IMR-90 (cell line): ENCODE measurements around the gene DUSP14. TPM values are rescaled to one million over a fixed set of nuclear protein-coding genes. Genes with fewer than 3 reads are reported as not detected.
A peak's percentile ranks its signal among the peaks of the same experiment; 100 is the strongest.

Experiments
- ATAC-seq: fragments of 200-7000 bp; cut with Tn5 transposase; 2 replicates; pipeline ENCODE4 v1.9.1; 2020; ENCODE audit warnings: low read depth, mild to moderate bottlenecking, moderate library complexity
- BruUV-seq: library from RNA; stranded (reverse); fragments of 400-500 nt; replicated peaks from 2 replicates; lab custom pipeline; 2021; lab: Mats Ljungman, UMichigan
- CTCF ChIA-PET: fragments of 300-600 bp; formaldehyde crosslinking; extraction: SDS; loops from one replicate; lab custom pipeline; 2021; ENCODE audit warnings: antibody characterized with exemption; lab: Yijun Ruan, JAX
- POLR2A ChIA-PET: fragments of 300-600 bp; sonication (Branson Sonifier 250); formaldehyde crosslinking; loops from one replicate; lab custom pipeline; 2022; ENCODE audit warnings: antibody characterized with exemption; ENCODE audit not compliant: unreplicated experiment; lab: Charles Lee
- DNase-seq: peaks from one replicate; pipeline ENCODE4 v3.0.0; 2013
- H2AFZ ChIP-seq: replicated peaks from 2 replicates; pipeline ENCODE3; 2013; ENCODE audit warnings: low read length, mild to moderate bottlenecking; ENCODE audit not compliant: poor library complexity
- H2AK5ac ChIP-seq: 2 replicates; pipeline ENCODE4 v1.6.1; 2013; ENCODE audit warnings: low read depth, low read length, inconsistent platforms
- H2AK9ac ChIP-seq: replicated peaks from 2 replicates; pipeline ENCODE3; 2013; ENCODE audit warnings: mild to moderate bottlenecking, low read depth, low read length, moderate library complexity; ENCODE audit not compliant: poor library complexity
- H2BK120ac ChIP-seq: 2 replicates; pipeline ENCODE4 v1.6.1; 2013; ENCODE audit warnings: low read depth, low read length, inconsistent platforms
- H2BK15ac ChIP-seq: 3 replicates; pipeline ENCODE4 v1.6.1; 2013; ENCODE audit warnings: low read depth, low read length, inconsistent platforms
- H2BK20ac ChIP-seq: 2 replicates; pipeline ENCODE4 v1.6.1; 2013; ENCODE audit warnings: low read depth, mild to moderate bottlenecking, inconsistent platforms, low read length, moderate library complexity
- H2BK5ac ChIP-seq: 2 replicates; pipeline ENCODE4 v1.6.1; 2013; ENCODE audit warnings: mild to moderate bottlenecking, low read depth, low read length, inconsistent platforms; ENCODE audit not compliant: poor library complexity, severe bottlenecking
- H3K14ac ChIP-seq: replicated peaks from 2 replicates; pipeline ENCODE4 v1.6.1; 2013; ENCODE audit warnings: low read depth, low read length, inconsistent platforms
- H3K18ac ChIP-seq: 2 replicates; pipeline ENCODE4 v1.6.1; 2013; ENCODE audit warnings: low read depth, low read length, control low read depth
- H3K23ac ChIP-seq: 2 replicates; pipeline ENCODE4 v1.6.1; 2013; ENCODE audit warnings: low read depth, low read length, inconsistent platforms
- H3K27ac ChIP-seq: 2 replicates; pipeline ENCODE4 v1.5.1; 2013; ENCODE audit warnings: mild to moderate bottlenecking, control low read depth, low read length; ENCODE audit not compliant: insufficient read depth
- H3K27me3 ChIP-seq: 2 replicates; pipeline ENCODE4 v1.6.1; 2013; ENCODE audit warnings: low read length; ENCODE audit not compliant: control insufficient read depth, insufficient read depth
- H3K36me3 ChIP-seq: 2 replicates; pipeline ENCODE4 v1.6.1; 2013; ENCODE audit warnings: low read length, mixed read lengths; ENCODE audit not compliant: control insufficient read depth, insufficient read depth
- H3K4ac ChIP-seq: 2 replicates; pipeline ENCODE4 v1.6.1; 2013; ENCODE audit warnings: low read depth, low read length, inconsistent platforms
- H3K4me1 ChIP-seq: 2 replicates; pipeline ENCODE4 v1.6.1; 2013; ENCODE audit warnings: low read length, mixed read lengths; ENCODE audit not compliant: control insufficient read depth, insufficient read depth
- H3K4me2 ChIP-seq: 2 replicates; pipeline ENCODE4 v1.6.1; 2013; ENCODE audit warnings: low read depth, mild to moderate bottlenecking, control low read depth, low read length, moderate library complexity
- H3K4me3 ChIP-seq: 2 replicates; pipeline ENCODE4 v1.5.1; 2013; ENCODE audit warnings: low read depth, mild to moderate bottlenecking, control low read depth, low read length, moderate library complexity; ENCODE audit not compliant: insufficient read depth
- H3K56ac ChIP-seq: 2 replicates; pipeline ENCODE4 v1.6.1; 2013; ENCODE audit warnings: low read length, inconsistent platforms; ENCODE audit not compliant: insufficient read depth; ENCODE audit errors: extremely low read depth
- H3K79me1 ChIP-seq, 2 experiments: 2 replicates each; pipeline ENCODE4 v1.6.1; 2013; ENCODE audit warnings: low read length in 2 of 2, inconsistent platforms in 1 of 2, low read depth in 1 of 2
- H3K9ac ChIP-seq: 2 replicates; pipeline ENCODE4 v1.6.1; 2013; ENCODE audit warnings: low read depth, low read length, control low read depth
- H3K9me1 ChIP-seq: 2 replicates; pipeline ENCODE4 v1.6.1; 2013; ENCODE audit warnings: low read length, inconsistent platforms; ENCODE audit not compliant: insufficient read depth
- H3K9me3 ChIP-seq: 2 replicates; pipeline ENCODE4 v1.6.1; 2013; ENCODE audit warnings: low read length; ENCODE audit not compliant: control insufficient read depth, insufficient read depth
- H4K20me1 ChIP-seq: 2 replicates; pipeline ENCODE4 v1.6.1; 2013; ENCODE audit warnings: low read length, inconsistent platforms; ENCODE audit not compliant: insufficient read depth
- H4K5ac ChIP-seq: 2 replicates; pipeline ENCODE4 v1.6.1; 2013; ENCODE audit warnings: mild to moderate bottlenecking, low read depth, low read length, control low read depth
- H4K8ac ChIP-seq, 2 experiments: 2 replicates each; pipeline ENCODE4 v1.6.1; 2013; ENCODE audit warnings: low read depth in 2 of 2, low read length in 2 of 2, control low read depth in 1 of 2, inconsistent platforms in 1 of 2
- H4K91ac ChIP-seq: 2 replicates; pipeline ENCODE4 v1.6.1; 2013; ENCODE audit warnings: low read depth, low read length, inconsistent platforms; ENCODE audit not compliant: insufficient read depth
- BHLHE40 ChIP-seq: fragments of 150-350 bp; IDR thresholded peaks from 2 replicates; pipeline ENCODE4 v1.6.1; 2016; ENCODE audit warnings: mild to moderate bottlenecking, low read depth, low read length
- CEBPB ChIP-seq: IDR thresholded peaks from 2 replicates; pipeline ENCODE4 v1.6.1; 2012; ENCODE audit warnings: low read depth, low read length, improper control_type of control experiment
- CHD1 ChIP-seq: IDR thresholded peaks from 2 replicates; pipeline ENCODE4 v1.6.1; 2012; ENCODE audit warnings: low read depth, low read length, improper control_type of control experiment
- FOS ChIP-seq: fragments of 150-350 bp; IDR thresholded peaks from 2 replicates; pipeline ENCODE4 v1.6.1; 2016; ENCODE audit warnings: low read depth, low read length
- MAFK ChIP-seq: IDR thresholded peaks from 2 replicates; pipeline ENCODE4 v1.6.1; 2012; ENCODE audit warnings: low read depth, low read length, improper control_type of control experiment
- MAZ ChIP-seq: IDR thresholded peaks from 2 replicates; pipeline ENCODE4 v1.6.1; 2012; ENCODE audit warnings: low read depth, mild to moderate bottlenecking, low read length, improper control_type of control experiment, moderate library complexity, borderline replicate concordance
- MXI1 ChIP-seq: IDR thresholded peaks from 2 replicates; pipeline ENCODE4 v1.6.1; 2012; ENCODE audit warnings: low read depth, mild to moderate bottlenecking, low read length, moderate library complexity, borderline replicate concordance
- NFE2L2 ChIP-seq: fragments of 150-350 bp; IDR thresholded peaks from 2 replicates; pipeline ENCODE4 v1.6.1; 2016; ENCODE audit warnings: low read depth, mild to moderate bottlenecking, low read length
- POLR2A ChIP-seq: IDR thresholded peaks from 2 replicates; pipeline ENCODE4 v1.6.1; 2012; ENCODE audit warnings: mild to moderate bottlenecking, low read depth, low read length
- RFX5 ChIP-seq: IDR thresholded peaks from 2 replicates; pipeline ENCODE4 v1.8.0; 2012; ENCODE audit warnings: low read depth, mild to moderate bottlenecking, low read length, moderate library complexity
- USF2 ChIP-seq: fragments of 150-350 bp; IDR thresholded peaks from 2 replicates; pipeline ENCODE4 v1.6.1; 2017; ENCODE audit warnings: mild to moderate bottlenecking, antibody characterized with exemption, low read length, low read depth
- WGBS, 2 experiments: methylation state at CpG; one replicate each; pipeline versions ENCODE4 v1.1.5 to v1.1.7; 2013; ENCODE audit warnings: missing lambda C conversion rate in 2 of 2; ENCODE audit not compliant: insufficient read length in 1 of 2; ENCODE audit errors: extremely low coverage in 2 of 2; 5-methylcytosine and 5-hydroxymethylcytosine counted together
- dilution Hi-C: fragments of 300-500 bp; cut with HindIII; formaldehyde crosslinking; loops from one replicate; pipeline ENCODE4 v1.14.3; 2018; ENCODE audit warnings: low sequenced_read_pairs; ENCODE audit not compliant: unreplicated experiment
- in situ Hi-C: fragments of 300-500 bp; cut with MboI; formaldehyde crosslinking; loops from 3 replicates; pipeline ENCODE4 v1.14.3; 2019; ENCODE audit warnings: low sequenced_read_pairs, inconsistent platforms, mixed read lengths
- intact Hi-C: fragments of 100-400 bp; cut with micrococcal nuclease; formaldehyde crosslinking; loops from 2 replicates; pipeline ENCODE4 v1.10.0; 2022
- polyA plus RNA-seq, 3 experiments: library from polyadenylated mRNA; depleted of rRNA; stranded (reverse); fragments of >200 nt; gene quantifications; 2 replicates each; pipeline ENCODE4 v1.2.3, GENCODE V29; 2012; ENCODE audit warnings: low replicate concordance in 1 of 3
- total RNA-seq: library from RNA; depleted of rRNA; stranded (reverse); fragments of >200 nt; gene quantifications from 2 replicates; pipeline ENCODE4 v1.2.3, GENCODE V29; 2012
- TF ChIP-seq, protein P1 (sequence below): fragments of 150-350 bp; IDR thresholded peaks from 2 replicates; pipeline ENCODE4 v1.6.1; 2016; ENCODE audit warnings: low read depth, mild to moderate bottlenecking, low read length, moderate library complexity, borderline replicate concordance

The DUSP14 gene
- total and polyA plus RNA-seq, 2 of the 4 experiments (the other 2 are of a cell fraction), result 97.5 to 127 TPM

DNA sequence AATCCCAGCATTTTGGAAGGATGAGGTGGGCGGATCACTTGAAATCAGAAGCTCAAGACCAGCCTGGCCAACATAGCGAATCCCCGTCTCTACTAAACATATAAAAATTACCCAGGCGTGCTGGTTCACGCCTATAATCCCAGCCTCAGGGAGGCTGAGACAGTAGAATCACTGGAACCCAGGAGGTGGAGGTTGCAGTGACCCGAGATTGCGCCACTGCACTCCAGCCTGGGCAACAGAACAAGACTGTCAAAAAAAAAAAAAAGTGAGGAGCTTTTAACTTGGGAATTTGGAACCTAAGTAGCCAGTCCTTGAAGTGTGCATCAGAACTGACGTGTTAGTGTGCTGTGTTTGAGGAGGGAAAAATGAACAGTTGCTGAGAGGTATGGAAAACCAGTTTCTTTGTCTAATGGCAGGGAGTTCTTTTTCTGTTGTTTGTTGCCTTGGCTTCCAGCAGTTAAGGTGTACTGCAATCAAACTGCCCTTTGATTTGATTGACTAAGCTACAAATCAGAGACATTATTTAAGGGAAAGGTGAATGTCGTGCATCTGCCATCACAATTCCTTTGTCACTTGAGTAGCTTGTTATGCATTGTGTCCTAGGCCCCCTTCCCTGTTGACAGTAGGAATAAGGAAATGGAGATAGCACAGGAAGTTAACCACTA lies 8.6 kb upstream of the DUSP14 start (continued):
- no peak for TF ChIP-seq CHD1
- TF ChIP-seq FOS, result no peak

DNA sequence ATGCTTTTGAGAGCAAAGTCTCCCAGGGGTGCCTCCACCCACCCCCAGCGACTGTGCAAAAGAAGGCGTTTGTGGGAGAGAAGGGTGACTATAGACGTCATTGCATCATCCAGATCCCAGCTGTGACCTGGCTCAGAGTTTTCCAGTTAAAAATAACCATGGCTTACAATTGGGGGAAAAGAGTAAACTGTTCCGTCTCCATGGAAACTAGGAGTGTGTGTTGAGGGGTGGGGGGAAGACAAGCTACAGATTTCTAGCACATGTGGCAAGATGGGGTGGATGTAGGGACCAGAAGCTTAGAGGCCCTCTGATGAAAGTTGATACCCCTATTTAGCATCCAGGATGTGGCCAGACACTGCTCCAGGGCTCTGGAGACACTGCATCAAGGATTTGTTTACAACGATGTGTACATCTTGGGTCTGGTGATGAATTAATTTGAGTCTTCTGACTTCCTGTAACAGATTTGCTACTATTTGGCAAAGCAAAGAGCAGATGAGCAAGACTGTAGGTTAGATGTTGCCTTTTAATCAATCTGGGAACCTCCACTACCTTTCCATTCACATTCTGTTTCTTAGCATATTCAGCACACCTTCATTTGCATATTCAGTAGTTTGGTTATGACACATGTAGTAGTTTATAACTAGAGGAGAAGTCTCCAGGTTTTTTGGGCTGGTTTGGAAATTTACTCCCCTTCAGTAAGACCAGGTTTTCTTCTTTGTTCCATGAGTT lies 6.2 kb upstream of the DUSP14 start:
- Histone ChIP-seq H2AK9ac (peak overlapping the region; percentile 44), H3K79me1 (peaks cover 0 to 25% of the 10 kb centered on the region in 2 experiments; a peak in 3 of 4 replicates), H2AK5ac (peak overlapping the region; percentile 2; the same call in 1 of the 2 replicates), H2AFZ (peak overlapping the region; percentile 70), H3K9me1 (peaks cover 7% of the 10 kb centered on the region), H3K4ac (peak overlapping the region; percentile 81), H3K36me3 (peaks cover 2% of the 10 kb centered on the region; the same call in 1 of the 2 replicates), H4K8ac (peak overlapping the region; percentile 31 to 85; a peak in 2 of 4 replicates), H2BK20ac (peak overlapping the region; percentile 20; the same call in 1 of the 2 replicates), H3K4me2 (peak overlapping the region; percentile 54), H3K23ac (peak overlapping the region; percentile 51), H3K4me3 (no peak overlapping the region), H3K18ac (peak overlapping the region; percentile 34; the same call in 1 of the 2 replicates), H3K4me1 (peaks cover 9% of the 10 kb centered on the region), H3K14ac (peak overlapping the region; percentile 30; the same call in 1 of the 2 replicates), H2BK15ac (peak overlapping the region; percentile 80; the same call in 1 of the 3 replicates), H3K56ac (peak overlapping the region; percentile 77; the same call in 1 of the 2 replicates), H4K91ac (peak overlapping the region; percentile 89; the same call in 1 of the 2 replicates), H2BK5ac (peak overlapping the region; percentile 68), H4K5ac (no peak overlapping the region), H3K27ac (peak overlapping the region; percentile 67; the same call in 1 of the 2 replicates), H3K27me3 (no peaks in the 10 kb centered on the region), H4K20me1 (peaks cover 5% of the 10 kb centered on the region; the same call in 1 of the 2 replicates), H2BK120ac (peak overlapping the region; percentile 77), H3K9ac (no peak overlapping the region), H3K9me3 (no peaks in the 10 kb centered on the region)
- CTCF ChIA-PET, result interaction anchor here (0.6 kb wide), 1 partner anchor 96 kb away, joined by 5 read pairs; no protein-coding TSS in a partner anchor
- no TSS peak for BruUV-seq
- DNase-seq, result peak; percentile 98
- TF ChIP-seq POLR2A (peak; percentile 41; the same call in 1 of the 2 replicates), MAZ (no peak), RFX5 (no peak), CHD1 (no peak), FOS (peak; percentile 36), BHLHE40 (peak; percentile 59), MXI1 (peak; percentile 62; the same call in 1 of the 2 replicates), MAFK (no peak), NFE2L2 (no peak), USF2 (no peak), CEBPB (peak; percentile 98)
- TF ChIP-seq, protein P1, sequence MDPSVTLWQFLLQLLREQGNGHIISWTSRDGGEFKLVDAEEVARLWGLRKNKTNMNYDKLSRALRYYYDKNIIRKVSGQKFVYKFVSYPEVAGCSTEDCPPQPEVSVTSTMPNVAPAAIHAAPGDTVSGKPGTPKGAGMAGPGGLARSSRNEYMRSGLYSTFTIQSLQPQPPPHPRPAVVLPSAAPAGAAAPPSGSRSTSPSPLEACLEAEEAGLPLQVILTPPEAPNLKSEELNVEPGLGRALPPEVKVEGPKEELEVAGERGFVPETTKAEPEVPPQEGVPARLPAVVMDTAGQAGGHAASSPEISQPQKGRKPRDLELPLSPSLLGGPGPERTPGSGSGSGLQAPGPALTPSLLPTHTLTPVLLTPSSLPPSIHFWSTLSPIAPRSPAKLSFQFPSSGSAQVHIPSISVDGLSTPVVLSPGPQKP, result no peak
- dilution Hi-C loops, result no loop called here
- intact Hi-C loops, result no loop called here
- peak; percentile 59 for ATAC-seq
- in situ Hi-C loops, result no loop called here
- POLR2A ChIA-PET, result no interaction called here
- WGBS, 2 experiments, result 17% methylated on average over 1 of the region's 5 CpGs; no CpG with 5 or more reads in 1 of the 2 experiments
